GM19467 (cell line): ENCODE results near the gene GJD2.

Source experiments
- ATAC-seq: cut with Tn5 transposase; IDR thresholded peaks from one replicate; pipeline ENCODE4 v1.9.1; 2021; ENCODE audit warnings: mild to moderate bottlenecking, moderate library complexity; ENCODE audit not compliant: unreplicated experiment

The GJD2 gene

GRCh38 chr15:34754674-34755418 is at the start of gene GJD2:
TSS of gene GJD2 (minus strand) at chr15:34754998. CDS start at chr15:34754488, 510 bp downstream.
- ATAC-seq: no peak

- ATAC-seq: no peak
Observed at GRCh38 chr15:34804113-34804512, 49.3 kb upstream of the GJD2 start.

GRCh38 chr15:34802803-34803750 is 48.3 kb upstream of the GJD2 start:
- ATAC-seq: no peak

- no peak for ATAC-seq
Observed at GRCh38 chr15:34802371-34802770, 47.6 kb upstream of the GJD2 start.

GRCh38 chr15:34799149-34800101 is 44.6 kb upstream of the GJD2 start:
- ATAC-seq: no peak

- no peak for ATAC-seq
Observed at GRCh38 chr15:34796847-34797435, 42.1 kb upstream of the GJD2 start.

- no peak for ATAC-seq
Observed at GRCh38 chr15:34795267-34796081, 40.7 kb upstream of the GJD2 start, which contains the start of gene ACTC1. TSS of gene ACTC1 (minus strand) at chr15:34795549. CDS start at chr15:34794808, 741 bp downstream.

GRCh38 chr15:34794590-34795206 is 39.9 kb upstream of the GJD2 start:
- no peak for ATAC-seq

- no peak for ATAC-seq
Observed at GRCh38 chr15:34793901-34794300, 39.1 kb upstream of the GJD2 start.

- no peak for ATAC-seq
Observed at GRCh38 chr15:34793071-34793470, 38.3 kb upstream of the GJD2 start.

GRCh38 chr15:34791701-34792100 is 36.9 kb upstream of the GJD2 start:
- ATAC-seq: no peak

GRCh38 chr15:34790121-34790520 is 35.3 kb upstream of the GJD2 start:
- no peak for ATAC-seq

GRCh38 chr15:34789326-34789725 is 34.5 kb upstream of the GJD2 start:
- ATAC-seq: no peak

GRCh38 chr15:34786206-34786605 is 31.4 kb upstream of the GJD2 start:
- ATAC-seq: no peak

GRCh38 chr15:34783991-34784390 is 29.2 kb upstream of the GJD2 start:
- no peak for ATAC-seq

GRCh38 chr15:34783431-34783830 is 28.6 kb upstream of the GJD2 start:
- no peak for ATAC-seq

GRCh38 chr15:34782901-34783300 is 28.1 kb upstream of the GJD2 start:
- no peak for ATAC-seq

- no peak for ATAC-seq
Observed at GRCh38 chr15:34780725-34781124, 25.9 kb upstream of the GJD2 start.

GRCh38 chr15:34776606-34777105 is 21.9 kb upstream of the GJD2 start:
- no peak for ATAC-seq
